HepG2 (cell line): ENCODE data around the gene SRSF4. TPM values are rescaled to one million over a fixed set of nuclear protein-coding genes. Genes with fewer than 3 reads are reported as not detected.
A peak's percentile ranks its signal among the peaks of the same experiment; 100 is the strongest.

Experiments used
- ARHGAP35 ChIP-seq: sonication (generic); formaldehyde crosslinking; IDR thresholded peaks from 2 replicates; pipeline ENCODE4 v1.9.0; 2022; ENCODE audit warnings: mild to moderate bottlenecking, inconsistent platforms, moderate library complexity, missing genetic modification reagents, borderline replicate concordance
- ATAD3A ChIP-seq: sonication (generic); formaldehyde crosslinking; IDR thresholded peaks from 2 replicates; pipeline ENCODE4 v1.4.0; 2020; ENCODE audit warnings: missing genetic modification reagents
- HOXA7 ChIP-seq: sonication (generic); formaldehyde crosslinking; IDR thresholded peaks from 2 replicates; pipeline ENCODE4 v1.8.1; 2022; ENCODE audit warnings: mild to moderate bottlenecking, missing genetic modification reagents, moderate library complexity
- ZFP36 ChIP-seq: fragments of 150-350 bp; IDR thresholded peaks from 2 replicates; pipeline ENCODE4 v1.6.1; 2018; ENCODE audit warnings: borderline replicate concordance, low read length, low read depth; ENCODE audit not compliant: partially characterized antibody
- ZFYVE20 ChIP-seq: sonication (generic); formaldehyde crosslinking; IDR thresholded peaks from 2 replicates; pipeline ENCODE4 v1.8.0; 2023; ENCODE audit warnings: low read depth, mild to moderate bottlenecking, moderate library complexity, missing genetic modification reagents, borderline replicate concordance
- polyA plus RNA-seq, 8 experiments: library from polyadenylated mRNA; depleted of rRNA in 3 of 8; stranded (reverse) in 7 of 8; unstranded in 1 of 8; fragments of >200 nt; fragmentation: Illumina TruSeq in 4 of 8; extraction: Trizol in 4 of 8; gene quantifications; 2 replicates each; pipeline versions ENCODE4 v1.2.1 to v1.2.3, GENCODE V29; 2011 to 2016; ENCODE audit warnings: low read depth in 4 of 8, missing spikeins in 1 of 8, mixed read lengths in 1 of 8; ENCODE audit not compliant: insufficient read depth in 1 of 8
- total RNA-seq, 5 experiments: library from RNA; depleted of rRNA; stranded (reverse); fragments of >200 nt; fragmentation: Illumina TruSeq; extraction: Trizol; gene quantifications; 2 replicates each; pipeline ENCODE4 v1.2.3, GENCODE V29; 2016; ENCODE audit warnings: low read depth in 1 of 5
- TF ChIP-seq, protein P1 (sequence below): sonication (generic); formaldehyde crosslinking; IDR thresholded peaks from 2 replicates; pipeline ENCODE4 v1.5.1; 2020; ENCODE audit warnings: mild to moderate bottlenecking, missing genetic modification reagents, borderline replicate concordance
- TF ChIP-seq, protein P2 (sequence below): sonication (generic); formaldehyde crosslinking; IDR thresholded peaks from 2 replicates; pipeline ENCODE4 v1.5.1; 2020; ENCODE audit warnings: mild to moderate bottlenecking, missing genetic modification reagents, moderate library complexity
- TF ChIP-seq, protein P3 (sequence below): sonication (generic); formaldehyde crosslinking; IDR thresholded peaks from 2 replicates; pipeline ENCODE4 v1.5.0; 2020; ENCODE audit warnings: mild to moderate bottlenecking, missing genetic modification reagents, borderline replicate concordance

Gene SRSF4
- total and polyA plus RNA-seq, 2 of the 13 experiments (the other 11 are each of a cell fraction or from before 2014, with no cell fraction given): 37.7 to 50.9 TPM

DNA sequence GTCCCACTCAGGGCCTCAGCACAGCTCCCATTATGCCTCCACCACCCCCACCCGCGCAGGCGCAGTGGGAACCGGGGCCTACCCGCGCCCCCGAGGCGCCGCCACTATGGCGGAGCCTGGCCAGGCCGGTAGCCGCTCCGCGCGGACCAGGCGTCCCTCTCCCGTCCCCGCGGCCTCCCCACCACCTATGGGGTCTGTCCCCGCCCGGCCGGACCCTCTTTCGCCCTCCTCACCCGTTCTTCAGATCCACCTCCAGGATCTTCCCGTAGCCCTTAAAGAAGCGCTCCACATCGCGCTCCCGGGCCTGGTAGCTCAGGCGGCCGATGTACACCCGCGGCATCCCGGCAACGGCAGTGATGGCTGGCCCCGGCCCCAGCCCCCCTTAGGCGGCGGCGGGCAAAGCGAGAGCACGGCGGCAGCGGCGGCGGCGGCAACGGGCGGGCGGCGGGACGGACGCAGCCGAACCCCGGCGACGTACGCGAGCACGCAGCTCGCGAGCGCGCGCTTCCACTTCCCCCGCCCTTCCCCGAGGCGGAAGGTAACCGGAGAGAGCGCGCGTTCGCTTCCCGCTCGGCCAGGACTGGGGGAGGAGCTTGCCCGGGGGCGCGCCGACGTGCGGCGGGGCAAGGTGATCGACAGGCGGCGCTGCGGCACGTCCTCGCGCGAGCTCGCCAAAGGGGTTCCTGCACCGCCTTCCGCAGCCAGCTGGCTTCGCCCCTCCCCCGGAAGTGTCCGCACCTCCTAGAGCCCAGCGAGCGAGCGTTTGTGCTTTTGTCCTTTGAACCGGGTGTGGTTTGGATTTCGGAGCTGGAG, at the start of gene SRSF4 (continued):
- TF ChIP-seq ZFYVE20 (CRISPR knock-in tag): peak; percentile 57; the same call in 1 of the 2 replicates
- TF ChIP-seq ZFP36: no peak
- TF ChIP-seq, protein P1, sequence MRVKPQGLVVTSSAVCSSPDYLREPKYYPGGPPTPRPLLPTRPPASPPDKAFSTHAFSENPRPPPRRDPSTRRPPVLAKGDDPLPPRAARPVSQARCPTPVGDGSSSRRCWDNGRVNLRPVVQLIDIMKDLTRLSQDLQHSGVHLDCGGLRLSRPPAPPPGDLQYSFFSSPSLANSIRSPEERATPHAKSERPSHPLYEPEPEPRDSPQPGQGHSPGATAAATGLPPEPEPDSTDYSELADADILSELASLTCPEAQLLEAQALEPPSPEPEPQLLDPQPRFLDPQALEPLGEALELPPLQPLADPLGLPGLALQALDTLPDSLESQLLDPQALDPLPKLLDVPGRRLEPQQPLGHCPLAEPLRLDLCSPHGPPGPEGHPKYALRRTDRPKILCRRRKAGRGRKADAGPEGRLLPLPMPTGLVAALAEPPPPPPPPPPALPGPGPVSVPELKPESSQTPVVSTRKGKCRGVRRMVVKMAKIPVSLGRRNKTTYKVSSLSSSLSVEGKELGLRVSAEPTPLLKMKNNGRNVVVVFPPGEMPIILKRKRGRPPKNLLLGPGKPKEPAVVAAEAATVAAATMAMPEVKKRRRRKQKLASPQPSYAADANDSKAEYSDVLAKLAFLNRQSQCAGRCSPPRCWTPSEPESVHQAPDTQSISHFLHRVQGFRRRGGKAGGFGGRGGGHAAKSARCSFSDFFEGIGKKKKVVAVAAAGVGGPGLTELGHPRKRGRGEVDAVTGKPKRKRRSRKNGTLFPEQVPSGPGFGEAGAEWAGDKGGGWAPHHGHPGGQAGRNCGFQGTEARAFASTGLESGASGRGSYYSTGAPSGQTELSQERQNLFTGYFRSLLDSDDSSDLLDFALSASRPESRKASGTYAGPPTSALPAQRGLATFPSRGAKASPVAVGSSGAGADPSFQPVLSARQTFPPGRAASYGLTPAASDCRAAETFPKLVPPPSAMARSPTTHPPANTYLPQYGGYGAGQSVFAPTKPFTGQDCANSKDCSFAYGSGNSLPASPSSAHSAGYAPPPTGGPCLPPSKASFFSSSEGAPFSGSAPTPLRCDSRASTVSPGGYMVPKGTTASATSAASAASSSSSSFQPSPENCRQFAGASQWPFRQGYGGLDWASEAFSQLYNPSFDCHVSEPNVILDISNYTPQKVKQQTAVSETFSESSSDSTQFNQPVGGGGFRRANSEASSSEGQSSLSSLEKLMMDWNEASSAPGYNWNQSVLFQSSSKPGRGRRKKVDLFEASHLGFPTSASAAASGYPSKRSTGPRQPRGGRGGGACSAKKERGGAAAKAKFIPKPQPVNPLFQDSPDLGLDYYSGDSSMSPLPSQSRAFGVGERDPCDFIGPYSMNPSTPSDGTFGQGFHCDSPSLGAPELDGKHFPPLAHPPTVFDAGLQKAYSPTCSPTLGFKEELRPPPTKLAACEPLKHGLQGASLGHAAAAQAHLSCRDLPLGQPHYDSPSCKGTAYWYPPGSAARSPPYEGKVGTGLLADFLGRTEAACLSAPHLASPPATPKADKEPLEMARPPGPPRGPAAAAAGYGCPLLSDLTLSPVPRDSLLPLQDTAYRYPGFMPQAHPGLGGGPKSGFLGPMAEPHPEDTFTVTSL (CRISPR knock-in tag): 0 out of 2 replicates have a peak, but pooled peaks have one; percentile 66
- no peak for TF ChIP-seq ATAD3A
- TF ChIP-seq, protein P2, sequence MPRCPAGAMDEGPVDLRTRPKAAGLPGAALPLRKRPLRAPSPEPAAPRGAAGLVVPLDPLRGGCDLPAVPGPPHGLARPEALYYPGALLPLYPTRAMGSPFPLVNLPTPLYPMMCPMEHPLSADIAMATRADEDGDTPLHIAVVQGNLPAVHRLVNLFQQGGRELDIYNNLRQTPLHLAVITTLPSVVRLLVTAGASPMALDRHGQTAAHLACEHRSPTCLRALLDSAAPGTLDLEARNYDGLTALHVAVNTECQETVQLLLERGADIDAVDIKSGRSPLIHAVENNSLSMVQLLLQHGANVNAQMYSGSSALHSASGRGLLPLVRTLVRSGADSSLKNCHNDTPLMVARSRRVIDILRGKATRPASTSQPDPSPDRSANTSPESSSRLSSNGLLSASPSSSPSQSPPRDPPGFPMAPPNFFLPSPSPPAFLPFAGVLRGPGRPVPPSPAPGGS: peak; percentile 98
- TF ChIP-seq, protein P3, sequence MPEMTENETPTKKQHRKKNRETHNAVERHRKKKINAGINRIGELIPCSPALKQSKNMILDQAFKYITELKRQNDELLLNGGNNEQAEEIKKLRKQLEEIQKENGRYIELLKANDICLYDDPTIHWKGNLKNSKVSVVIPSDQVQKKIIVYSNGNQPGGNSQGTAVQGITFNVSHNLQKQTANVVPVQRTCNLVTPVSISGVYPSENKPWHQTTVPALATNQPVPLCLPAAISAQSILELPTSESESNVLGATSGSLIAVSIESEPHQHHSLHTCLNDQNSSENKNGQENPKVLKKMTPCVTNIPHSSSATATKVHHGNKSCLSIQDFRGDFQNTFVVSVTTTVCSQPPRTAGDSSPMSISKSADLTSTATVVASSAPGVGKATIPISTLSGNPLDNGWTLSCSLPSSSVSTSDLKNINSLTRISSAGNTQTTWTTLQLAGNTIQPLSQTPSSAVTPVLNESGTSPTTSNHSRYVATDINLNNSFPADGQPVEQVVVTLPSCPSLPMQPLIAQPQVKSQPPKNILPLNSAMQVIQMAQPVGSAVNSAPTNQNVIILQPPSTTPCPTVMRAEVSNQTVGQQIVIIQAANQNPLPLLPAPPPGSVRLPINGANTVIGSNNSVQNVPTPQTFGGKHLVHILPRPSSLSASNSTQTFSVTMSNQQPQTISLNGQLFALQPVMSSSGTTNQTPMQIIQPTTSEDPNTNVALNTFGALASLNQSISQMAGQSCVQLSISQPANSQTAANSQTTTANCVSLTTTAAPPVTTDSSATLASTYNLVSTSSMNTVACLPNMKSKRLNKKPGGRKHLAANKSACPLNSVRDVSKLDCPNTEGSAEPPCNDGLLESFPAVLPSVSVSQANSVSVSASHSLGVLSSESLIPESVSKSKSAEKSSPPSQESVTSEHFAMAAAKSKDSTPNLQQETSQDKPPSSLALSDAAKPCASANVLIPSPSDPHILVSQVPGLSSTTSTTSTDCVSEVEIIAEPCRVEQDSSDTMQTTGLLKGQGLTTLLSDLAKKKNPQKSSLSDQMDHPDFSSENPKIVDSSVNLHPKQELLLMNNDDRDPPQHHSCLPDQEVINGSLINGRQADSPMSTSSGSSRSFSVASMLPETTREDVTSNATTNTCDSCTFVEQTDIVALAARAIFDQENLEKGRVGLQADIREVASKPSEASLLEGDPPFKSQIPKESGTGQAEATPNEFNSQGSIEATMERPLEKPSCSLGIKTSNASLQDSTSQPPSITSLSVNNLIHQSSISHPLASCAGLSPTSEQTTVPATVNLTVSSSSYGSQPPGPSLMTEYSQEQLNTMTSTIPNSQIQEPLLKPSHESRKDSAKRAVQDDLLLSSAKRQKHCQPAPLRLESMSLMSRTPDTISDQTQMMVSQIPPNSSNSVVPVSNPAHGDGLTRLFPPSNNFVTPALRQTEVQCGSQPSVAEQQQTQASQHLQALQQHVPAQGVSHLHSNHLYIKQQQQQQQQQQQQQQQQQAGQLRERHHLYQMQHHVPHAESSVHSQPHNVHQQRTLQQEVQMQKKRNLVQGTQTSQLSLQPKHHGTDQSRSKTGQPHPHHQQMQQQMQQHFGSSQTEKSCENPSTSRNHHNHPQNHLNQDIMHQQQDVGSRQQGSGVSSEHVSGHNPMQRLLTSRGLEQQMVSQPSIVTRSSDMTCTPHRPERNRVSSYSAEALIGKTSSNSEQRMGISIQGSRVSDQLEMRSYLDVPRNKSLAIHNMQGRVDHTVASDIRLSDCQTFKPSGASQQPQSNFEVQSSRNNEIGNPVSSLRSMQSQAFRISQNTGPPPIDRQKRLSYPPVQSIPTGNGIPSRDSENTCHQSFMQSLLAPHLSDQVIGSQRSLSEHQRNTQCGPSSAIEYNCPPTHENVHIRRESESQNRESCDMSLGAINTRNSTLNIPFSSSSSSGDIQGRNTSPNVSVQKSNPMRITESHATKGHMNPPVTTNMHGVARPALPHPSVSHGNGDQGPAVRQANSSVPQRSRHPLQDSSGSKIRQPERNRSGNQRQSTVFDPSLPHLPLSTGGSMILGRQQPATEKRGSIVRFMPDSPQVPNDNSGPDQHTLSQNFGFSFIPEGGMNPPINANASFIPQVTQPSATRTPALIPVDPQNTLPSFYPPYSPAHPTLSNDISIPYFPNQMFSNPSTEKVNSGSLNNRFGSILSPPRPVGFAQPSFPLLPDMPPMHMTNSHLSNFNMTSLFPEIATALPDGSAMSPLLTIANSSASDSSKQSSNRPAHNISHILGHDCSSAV (CRISPR knock-in tag): no peak; the same call in 1 of the 2 replicates
- TF ChIP-seq ARHGAP35 (CRISPR knock-in tag): peak; percentile 79; the same call in 1 of the 2 replicates
- no peak for TF ChIP-seq HOXA7 (CRISPR knock-in tag)
